ENCODE measurements around the gene PCSK4. TPM values are rescaled to one million over a fixed set of nuclear protein-coding genes. Genes with fewer than 3 reads are reported as not detected.

The PCSK4 gene
- total RNA-seq, 1 experiment from 2014 or later, result 9.9 TPM

GRCh38 chr19:1467215-1467489 is 23.0 kb downstream of the PCSK4 start:
- Histone ChIP-seq H3K9me3 (ENCODE audit: control insufficient read depth, insufficient read depth, low read depth, low read length) (no peaks in the 10 kb centered on the region), H3K4me3 (ENCODE audit: low read depth in 2 of 2, low read length in 2 of 2) (no peak overlapping the region), H3K36me3 (ENCODE audit: control insufficient read depth, insufficient read depth, low read length) (no peaks in the 10 kb centered on the region), H3K4me1 (ENCODE audit: control insufficient read depth, insufficient read depth, low read length) (no peaks in the 10 kb centered on the region), H3K27me3 (ENCODE audit: control insufficient read depth, insufficient read depth, low read length) (no peaks in the 10 kb centered on the region), H3K27ac (ENCODE audit: low read length) (no peak overlapping the region)
- TF ChIP-seq REST (IDR thresholded peaks at IDR 0.05; ENCODE audit: insufficient read depth in 1 of 2, low read depth in 2 of 2, low read length in 1 of 2) (no peak), TCF7L2 (IDR thresholded peaks at IDR 0.05; ENCODE audit: low read depth, low read length) (no peak), CTCF (IDR thresholded peaks at IDR 0.05) (no peak), POLR2AphosphoS5 (IDR thresholded peaks at IDR 0.05; ENCODE audit: low read depth, low read length) (no peak), SIN3A (IDR thresholded peaks at IDR 0.05; ENCODE audit: borderline replicate concordance, insufficient read depth, low read depth, low read length) (no peak)
- ChIA-PET POLR2A (no interaction called here), CTCF (no interaction called here)
- in situ Hi-C loops (cut with HindIII; ENCODE audit: low pct_unique_long_range_greater_than_20kb, low sequenced_read_pairs), result no loop called here
- ATAC-seq (no peak), DNase-seq (ENCODE audit: low read depth, low spot score) (no peak)
- intact Hi-C loops (cut with micrococcal nuclease; ENCODE audit: unreplicated experiment), result no loop called here
- BruUV-seq (replicated peaks), result no TSS peak

GRCh38 chr19:1466461-1467214 is 23.5 kb downstream of the PCSK4 start:
- in situ Hi-C loops (cut with HindIII; ENCODE audit: low pct_unique_long_range_greater_than_20kb, low sequenced_read_pairs) (no loop called here), intact Hi-C loops (cut with micrococcal nuclease; ENCODE audit: unreplicated experiment) (no loop called here)
- H3K9me3 ChIP-seq (ENCODE audit: control insufficient read depth, insufficient read depth, low read depth, low read length), result no peaks in the 10 kb centered on the region
- ChIA-PET CTCF (no interaction called here), POLR2A (no interaction called here)
- no peaks in the 10 kb centered on the region for H3K36me3 ChIP-seq (ENCODE audit: control insufficient read depth, insufficient read depth, low read length)
- ATAC-seq, result no peak
- no peaks in the 10 kb centered on the region for H3K27me3 ChIP-seq (ENCODE audit: control insufficient read depth, insufficient read depth, low read length)
- TF ChIP-seq CTCF (IDR thresholded peaks at IDR 0.05) (no peak), TCF7L2 (IDR thresholded peaks at IDR 0.05; ENCODE audit: low read depth, low read length) (no peak), REST (IDR thresholded peaks at IDR 0.05; ENCODE audit: insufficient read depth in 1 of 2, low read depth in 2 of 2, low read length in 1 of 2) (no peak), SIN3A (IDR thresholded peaks at IDR 0.05; ENCODE audit: borderline replicate concordance, insufficient read depth, low read depth, low read length) (no peak), POLR2AphosphoS5 (IDR thresholded peaks at IDR 0.05; ENCODE audit: low read depth, low read length) (no peak)
- H3K4me3 ChIP-seq (ENCODE audit: low read depth in 2 of 2, low read length in 2 of 2), result no peak overlapping the region
- H3K4me1 ChIP-seq (ENCODE audit: control insufficient read depth, insufficient read depth, low read length), result no peaks in the 10 kb centered on the region
- no peak overlapping the region for H3K27ac ChIP-seq (ENCODE audit: low read length)
- no peak for DNase-seq (ENCODE audit: low read depth, low spot score)
- no TSS peak for BruUV-seq (replicated peaks)

Measured in Panc1 (cell line).